ENCODE results near the gene LCNL1.

The LCNL1 gene

DNA sequence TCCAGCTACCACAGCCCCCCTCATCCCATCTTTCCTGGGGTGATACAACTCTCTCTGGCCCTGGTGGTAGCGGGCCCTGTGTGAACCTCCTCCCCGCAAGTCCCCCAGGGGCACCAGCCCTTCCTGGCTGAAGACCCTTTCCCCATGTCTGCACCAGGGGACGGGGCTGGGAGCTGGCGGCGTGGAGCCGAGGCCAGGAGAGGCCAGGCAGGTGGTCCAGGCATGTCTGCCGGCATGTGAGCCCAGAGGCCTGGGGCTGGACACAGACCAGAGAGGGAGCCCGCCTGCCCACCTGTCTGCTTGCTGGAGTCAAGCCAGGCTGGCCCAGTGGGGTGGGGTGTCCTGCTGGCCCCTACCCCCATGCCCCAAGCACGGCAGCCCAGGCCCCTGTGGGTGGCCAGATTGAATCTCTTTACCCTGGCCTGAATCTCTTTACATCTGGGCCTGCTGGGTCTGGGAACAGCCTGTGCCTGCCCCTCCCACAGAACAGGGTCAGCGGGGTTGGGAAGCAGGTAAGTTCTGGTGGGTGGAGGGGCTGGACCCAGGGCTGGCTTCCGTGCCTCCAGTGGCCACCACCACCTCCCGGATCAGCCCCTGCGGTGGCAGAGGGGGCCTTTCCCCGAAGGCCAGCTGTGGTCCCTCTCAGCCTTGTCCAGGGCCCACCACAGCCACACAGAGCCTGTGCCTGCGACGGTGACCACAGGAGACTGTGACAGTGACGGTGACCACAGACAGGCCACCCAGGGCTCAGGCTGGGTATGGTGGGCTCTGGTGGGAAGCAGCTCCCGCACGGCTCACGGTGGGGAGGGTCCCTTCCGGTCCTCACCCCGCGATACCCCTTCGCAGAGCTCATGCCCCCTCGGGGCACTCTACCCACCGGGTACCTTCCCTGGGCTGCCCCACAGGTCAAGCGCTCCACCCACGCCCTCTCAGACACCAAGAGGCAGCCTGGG lies 23.6 kb upstream of the LCNL1 start:
- Histone ChIP-seq H3K36me3 (ENCODE audit: control insufficient read depth, insufficient read depth, low read length) (no peaks in the 10 kb centered on the region), H3K9me3 (ENCODE audit: control insufficient read depth, low read length) (no peaks in the 10 kb centered on the region), H3K27me3 (ENCODE audit: control insufficient read depth, insufficient read depth, low read length) (no peaks in the 10 kb centered on the region), H3K4me3 (ENCODE audit: low read depth, low read length) (no peak overlapping the region), H3K9ac (no peak overlapping the region), H3K4me1 (no peaks in the 10 kb centered on the region), H3K27ac (no peak overlapping the region), H3K79me2 (no peaks in the 10 kb centered on the region), H3K4me2 (ENCODE audit: low read length) (no peak overlapping the region), H2AFZ (no peak overlapping the region)
- TF ChIP-seq, protein P1, sequence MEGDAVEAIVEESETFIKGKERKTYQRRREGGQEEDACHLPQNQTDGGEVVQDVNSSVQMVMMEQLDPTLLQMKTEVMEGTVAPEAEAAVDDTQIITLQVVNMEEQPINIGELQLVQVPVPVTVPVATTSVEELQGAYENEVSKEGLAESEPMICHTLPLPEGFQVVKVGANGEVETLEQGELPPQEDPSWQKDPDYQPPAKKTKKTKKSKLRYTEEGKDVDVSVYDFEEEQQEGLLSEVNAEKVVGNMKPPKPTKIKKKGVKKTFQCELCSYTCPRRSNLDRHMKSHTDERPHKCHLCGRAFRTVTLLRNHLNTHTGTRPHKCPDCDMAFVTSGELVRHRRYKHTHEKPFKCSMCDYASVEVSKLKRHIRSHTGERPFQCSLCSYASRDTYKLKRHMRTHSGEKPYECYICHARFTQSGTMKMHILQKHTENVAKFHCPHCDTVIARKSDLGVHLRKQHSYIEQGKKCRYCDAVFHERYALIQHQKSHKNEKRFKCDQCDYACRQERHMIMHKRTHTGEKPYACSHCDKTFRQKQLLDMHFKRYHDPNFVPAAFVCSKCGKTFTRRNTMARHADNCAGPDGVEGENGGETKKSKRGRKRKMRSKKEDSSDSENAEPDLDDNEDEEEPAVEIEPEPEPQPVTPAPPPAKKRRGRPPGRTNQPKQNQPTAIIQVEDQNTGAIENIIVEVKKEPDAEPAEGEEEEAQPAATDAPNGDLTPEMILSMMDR (IDR thresholded peaks at IDR 0.05): no peak

DNA sequence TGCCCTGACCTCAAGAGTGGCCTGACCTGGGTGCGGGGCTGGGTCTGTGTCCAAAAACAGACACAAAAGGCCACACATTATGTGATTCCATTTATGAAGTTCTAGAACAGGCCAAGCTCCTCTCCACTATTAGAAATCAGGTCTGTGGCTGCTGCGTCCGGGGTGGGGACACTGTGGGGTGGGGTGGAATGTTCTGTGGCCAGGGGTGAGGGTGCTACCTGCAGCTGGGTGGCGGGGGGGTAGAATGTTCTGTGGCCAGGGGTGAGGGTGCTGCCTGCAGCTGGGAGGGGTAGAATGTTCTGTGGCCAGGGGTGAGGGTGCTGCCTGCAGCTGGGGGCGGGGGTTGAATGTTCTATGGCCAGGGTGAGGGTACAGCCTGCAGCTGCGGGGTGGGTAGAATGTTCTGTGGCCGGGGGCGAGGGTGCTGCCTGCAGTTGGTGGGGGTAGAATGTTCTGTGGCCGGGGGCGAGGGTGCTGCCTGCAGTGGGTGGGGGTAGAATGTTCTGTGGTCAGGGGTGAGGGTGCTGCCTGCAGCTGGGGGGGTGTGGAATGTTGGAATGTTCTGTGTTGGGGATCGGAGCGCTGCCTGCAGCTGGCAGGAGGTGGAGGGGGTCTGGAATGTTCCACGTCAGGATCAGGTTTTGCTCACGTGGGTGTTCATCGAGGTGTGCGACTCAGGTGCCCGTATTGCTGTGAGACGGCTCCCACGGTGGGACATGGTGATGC lies 22.4 kb upstream of the LCNL1 start:
- TF ChIP-seq, protein P1 (IDR thresholded peaks at IDR 0.05): no peak
- H3K9ac ChIP-seq: no peak overlapping the region
- H3K79me2 ChIP-seq: no peaks in the 10 kb centered on the region

GRCh38 chr9:136960938-136961275 lies 21.9 kb upstream of the LCNL1 start:
- Histone ChIP-seq H3K27me3 (ENCODE audit: control insufficient read depth, insufficient read depth, low read length) (no peaks in the 10 kb centered on the region), H2AFZ (no peak overlapping the region), H3K79me2 (no peaks in the 10 kb centered on the region), H3K36me3 (ENCODE audit: control insufficient read depth, insufficient read depth, low read length) (no peaks in the 10 kb centered on the region), H3K27ac (no peak overlapping the region), H3K9me3 (ENCODE audit: control insufficient read depth, low read length) (no peaks in the 10 kb centered on the region), H3K9ac (no peak overlapping the region), H3K4me3 (ENCODE audit: low read depth, low read length) (no peak overlapping the region), H3K4me2 (ENCODE audit: low read length) (no peak overlapping the region), H3K4me1 (no peaks in the 10 kb centered on the region)
- TF ChIP-seq, protein P1 (IDR thresholded peaks at IDR 0.05): no peak

More for the DNA sequence above, 22.4 kb upstream of the LCNL1 start:
- Histone ChIP-seq H3K36me3 (ENCODE audit: control insufficient read depth, insufficient read depth, low read length) (no peaks in the 10 kb centered on the region), H3K27ac (no peak overlapping the region), H2AFZ (no peak overlapping the region), H3K4me3 (ENCODE audit: low read depth, low read length) (no peak overlapping the region), H3K9me3 (ENCODE audit: control insufficient read depth, low read length) (no peaks in the 10 kb centered on the region), H3K4me1 (no peaks in the 10 kb centered on the region), H3K4me2 (ENCODE audit: low read length) (no peak overlapping the region), H3K27me3 (ENCODE audit: control insufficient read depth, insufficient read depth, low read length) (no peaks in the 10 kb centered on the region)

DNA sequence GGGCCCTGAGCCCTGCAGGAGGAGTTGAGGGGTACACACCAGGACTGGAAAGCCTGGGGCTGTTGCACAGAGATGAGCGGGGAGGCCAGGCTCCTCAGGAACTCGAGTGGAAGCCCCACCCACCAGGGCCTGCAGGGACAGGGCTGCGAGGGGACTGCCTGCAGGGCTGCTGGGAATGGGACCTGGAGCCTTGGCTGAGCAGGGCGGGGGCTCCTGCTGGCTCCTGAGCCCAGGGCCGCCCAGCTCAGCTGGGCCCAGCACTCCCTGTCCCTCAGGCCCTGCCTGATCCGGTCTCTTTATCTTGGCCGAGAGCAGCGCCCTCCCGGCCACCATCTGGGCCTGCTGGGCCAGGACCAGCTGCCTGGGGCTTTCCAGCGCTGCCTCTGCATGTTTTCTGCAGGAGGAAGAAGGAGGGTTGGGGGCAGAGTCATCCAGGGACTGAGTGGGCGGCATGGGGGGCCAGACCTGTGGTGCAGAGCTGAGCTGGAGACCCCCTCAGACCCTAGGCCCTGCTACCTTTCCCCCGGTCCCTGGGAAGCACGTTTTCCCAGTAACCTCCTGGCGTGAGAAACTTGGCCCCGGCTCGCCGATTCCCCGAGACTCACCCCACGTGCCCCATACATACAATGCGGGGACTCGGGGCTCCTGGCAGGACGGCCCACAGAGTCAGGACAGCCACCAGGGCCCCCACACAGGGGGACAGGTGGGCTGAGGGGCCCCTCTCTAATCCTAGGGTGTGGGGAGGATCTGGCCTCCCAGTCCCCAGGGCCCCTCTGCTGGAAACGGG lies 21.3 kb upstream of the LCNL1 start:
- Histone ChIP-seq H3K4me2 (ENCODE audit: low read length) (no peak overlapping the region), H2AFZ (no peak overlapping the region), H3K9me3 (ENCODE audit: control insufficient read depth, low read length) (no peaks in the 10 kb centered on the region), H3K4me3 (ENCODE audit: low read depth, low read length) (no peak overlapping the region), H3K9ac (no peak overlapping the region), H3K79me2 (no peaks in the 10 kb centered on the region), H3K4me1 (no peaks in the 10 kb centered on the region), H3K27ac (no peak overlapping the region), H3K36me3 (ENCODE audit: control insufficient read depth, insufficient read depth, low read length) (no peaks in the 10 kb centered on the region), H3K27me3 (ENCODE audit: control insufficient read depth, insufficient read depth, low read length) (no peaks in the 10 kb centered on the region)
- TF ChIP-seq, protein P1 (IDR thresholded peaks at IDR 0.05): no peak
